GM11168 (cell line): ENCODE measurements around the gene CILP2.

ENCODE experiments used
- in situ Hi-C: fragments of 300-500 bp; cut with MboI; formaldehyde crosslinking; loops from one replicate; pipeline ENCODE4 v1.12.0; 2022; ENCODE audit warnings: low sequenced_read_pairs; ENCODE audit not compliant: unreplicated experiment

CILP2 gene

DNA sequence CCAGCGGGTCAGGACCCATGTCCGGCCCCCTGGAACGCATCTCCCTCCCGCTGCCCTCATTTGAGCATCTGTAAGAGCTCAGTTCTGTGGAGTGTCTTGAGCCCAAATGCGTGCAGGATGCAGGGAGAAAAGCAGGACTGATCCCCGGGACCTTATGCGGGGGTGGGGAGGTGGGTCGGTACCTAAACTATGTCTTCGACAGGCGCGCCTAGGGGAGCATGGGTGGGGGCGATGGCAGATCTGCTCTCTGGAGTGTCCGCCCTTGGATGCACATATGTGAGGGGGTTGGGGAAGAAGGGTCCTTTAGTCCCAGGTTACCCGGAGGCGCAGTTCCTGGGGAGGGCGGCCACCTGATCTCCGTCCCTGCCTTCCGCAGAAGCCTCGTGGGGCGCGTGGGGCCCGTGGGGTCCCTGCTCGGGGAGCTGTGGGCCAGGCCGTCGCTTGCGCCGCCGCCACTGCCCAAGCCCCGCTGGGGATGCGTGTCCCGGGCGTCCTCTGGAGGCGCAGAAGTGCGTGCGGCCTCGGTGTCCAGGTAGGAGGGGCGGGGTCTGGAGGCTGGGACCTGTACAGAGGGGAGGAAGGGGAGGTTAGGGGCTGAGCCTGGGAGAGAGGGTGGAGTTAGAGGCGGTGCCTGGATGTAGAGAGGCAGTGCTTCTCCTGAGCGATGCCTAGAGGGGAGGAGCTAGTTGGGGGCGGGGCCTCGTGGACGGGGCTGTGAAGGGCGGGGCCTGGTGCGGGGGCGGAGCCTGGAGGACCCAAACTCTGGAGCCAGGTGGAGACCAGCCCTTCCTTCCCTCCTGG is 2.9 kb downstream of the CILP2 start:
- in situ Hi-C loops = loop anchor here (25.0 kb wide), 1 partner anchor 246 kb away; no protein-coding TSS in a partner anchor

DNA sequence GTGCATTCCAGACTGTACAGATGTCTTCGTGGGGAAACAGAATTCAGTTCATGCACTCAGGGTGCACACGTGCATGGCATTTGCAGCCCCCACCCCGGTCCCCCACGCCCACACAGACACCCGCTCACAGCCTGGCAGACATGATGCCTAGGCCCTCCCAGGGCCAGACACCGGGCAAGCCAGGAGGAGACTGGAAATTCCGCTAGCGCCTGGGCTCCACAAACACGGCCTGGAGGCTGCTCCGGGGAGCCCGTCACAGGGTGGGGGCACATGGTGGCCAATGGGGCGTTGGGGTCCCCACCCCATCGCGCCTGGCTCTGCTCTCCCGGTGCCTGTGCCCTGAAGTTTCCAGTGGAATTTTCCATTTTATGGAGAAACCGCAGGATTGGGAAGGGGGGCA is 3.6 kb downstream of the CILP2 start:
- in situ Hi-C loops = loop anchor here (25.0 kb wide), 1 partner anchor 246 kb away; no protein-coding TSS in a partner anchor

DNA sequence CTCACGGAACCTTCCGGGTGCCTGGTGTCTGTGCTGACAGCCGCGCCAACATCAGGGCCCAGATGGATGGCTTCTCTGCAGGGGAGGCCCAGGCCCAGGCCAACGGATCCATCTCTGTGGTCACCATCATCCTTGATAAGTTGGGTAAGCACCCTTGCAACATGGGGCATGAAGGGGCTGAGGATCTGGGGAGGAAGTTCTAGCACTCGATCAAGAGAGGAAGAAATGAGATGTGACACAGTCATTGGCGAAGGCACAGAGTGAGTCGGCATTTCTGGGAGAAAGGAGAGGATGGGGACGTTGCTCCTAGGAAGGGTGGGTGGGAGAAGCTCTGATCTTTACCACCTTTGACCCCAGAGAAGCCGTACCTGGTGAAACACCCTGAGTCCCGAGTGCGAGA is 4.4 kb downstream of the CILP2 start:
- in situ Hi-C loops = loop anchor here (25.0 kb wide), 1 partner anchor 245 kb away; no protein-coding TSS in a partner anchor

DNA sequence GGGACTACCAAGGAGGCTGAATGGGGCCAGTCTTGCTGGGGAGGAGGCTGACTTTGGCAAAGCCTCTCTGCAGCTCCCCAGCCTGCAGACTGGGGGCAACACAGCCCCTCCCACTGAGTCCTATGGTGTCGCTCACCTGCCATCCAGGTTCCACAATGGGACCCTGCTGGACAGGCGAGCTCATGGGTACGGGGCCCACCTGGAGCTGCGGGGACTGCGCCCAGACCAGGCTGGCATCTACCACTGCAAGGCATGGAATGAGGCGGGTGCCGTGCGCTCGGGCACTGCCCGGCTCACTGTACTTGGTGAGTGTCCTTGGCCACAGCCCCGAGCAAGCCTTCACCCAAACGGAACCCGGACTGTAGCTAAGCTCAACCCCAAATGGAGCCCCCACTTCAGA is 5.0 kb downstream of the CILP2 start:
- in situ Hi-C loops = loop anchor here (25.0 kb wide), 1 partner anchor 244 kb away; no protein-coding TSS in a partner anchor

DNA sequence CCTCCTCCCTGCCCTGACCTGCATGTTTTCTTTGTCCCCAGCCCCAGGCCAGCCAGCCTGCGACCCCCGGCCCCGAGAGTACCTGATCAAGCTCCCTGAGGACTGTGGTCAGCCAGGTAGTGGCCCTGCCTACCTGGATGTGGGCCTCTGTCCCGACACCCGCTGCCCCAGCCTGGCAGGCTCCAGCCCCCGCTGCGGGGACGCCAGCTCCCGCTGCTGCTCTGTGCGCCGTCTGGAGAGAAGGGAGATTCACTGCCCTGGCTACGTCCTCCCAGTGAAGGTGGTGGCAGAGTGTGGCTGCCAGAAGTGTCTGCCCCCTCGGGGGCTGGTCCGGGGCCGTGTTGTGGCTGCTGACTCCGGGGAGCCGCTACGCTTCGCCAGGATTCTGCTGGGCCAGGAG is 5.6 kb downstream of the CILP2 start:
- in situ Hi-C loops = loop anchor here (25.0 kb wide), 1 partner anchor 244 kb away; no protein-coding TSS in a partner anchor

DNA sequence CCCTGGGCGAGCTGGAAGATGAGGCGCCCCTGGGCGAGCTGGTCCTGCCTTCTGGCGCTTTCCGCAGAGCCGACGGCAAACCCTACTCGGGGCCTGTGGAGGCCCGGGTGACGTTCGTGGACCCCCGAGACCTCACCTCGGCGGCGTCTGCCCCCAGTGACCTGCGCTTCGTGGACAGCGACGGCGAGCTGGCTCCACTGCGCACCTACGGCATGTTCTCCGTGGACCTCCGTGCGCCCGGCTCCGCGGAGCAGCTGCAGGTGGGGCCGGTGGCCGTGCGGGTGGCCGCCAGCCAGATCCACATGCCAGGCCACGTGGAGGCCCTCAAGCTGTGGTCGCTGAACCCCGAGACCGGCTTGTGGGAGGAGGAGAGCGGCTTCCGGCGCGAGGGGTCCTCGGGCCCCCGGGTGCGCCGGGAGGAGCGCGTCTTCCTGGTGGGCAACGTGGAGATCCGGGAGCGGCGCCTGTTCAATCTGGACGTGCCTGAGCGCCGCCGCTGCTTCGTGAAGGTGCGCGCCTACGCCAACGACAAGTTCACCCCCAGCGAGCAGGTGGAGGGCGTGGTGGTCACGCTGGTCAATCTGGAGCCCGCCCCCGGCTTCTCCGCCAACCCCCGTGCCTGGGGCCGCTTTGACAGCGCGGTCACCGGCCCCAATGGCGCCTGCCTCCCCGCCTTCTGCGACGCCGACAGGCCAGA is 6.3 kb downstream of the CILP2 start:
- in situ Hi-C loops = loop anchor here (25.0 kb wide), 1 partner anchor 243 kb away; no protein-coding TSS in a partner anchor

DNA sequence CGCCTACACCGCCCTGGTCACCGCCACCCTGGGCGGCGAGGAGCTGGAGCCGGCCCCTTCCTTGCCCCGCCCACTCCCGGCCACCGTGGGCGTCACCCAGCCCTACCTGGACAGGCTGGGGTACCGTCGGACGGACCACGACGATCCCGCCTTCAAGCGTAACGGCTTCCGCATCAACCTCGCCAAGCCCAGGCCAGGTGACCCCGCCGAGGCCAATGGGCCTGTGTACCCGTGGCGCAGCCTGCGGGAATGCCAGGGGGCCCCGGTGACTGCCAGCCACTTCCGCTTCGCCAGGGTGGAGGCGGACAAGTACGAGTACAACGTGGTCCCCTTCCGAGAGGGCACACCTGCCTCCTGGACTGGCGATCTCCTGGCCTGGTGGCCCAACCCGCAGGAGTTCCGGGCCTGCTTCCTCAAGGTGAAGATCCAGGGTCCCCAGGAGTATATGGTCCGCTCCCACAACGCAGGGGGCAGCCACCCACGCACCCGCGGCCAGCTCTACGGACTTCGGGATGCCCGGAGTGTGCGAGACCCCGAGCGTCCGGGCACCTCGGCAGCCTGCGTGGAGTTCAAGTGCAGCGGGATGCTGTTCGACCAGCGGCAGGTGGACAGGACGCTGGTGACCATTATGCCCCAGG is 7.0 kb downstream of the CILP2 start:
- in situ Hi-C loops = loop anchor here (25.0 kb wide), 1 partner anchor 242 kb away; no protein-coding TSS in a partner anchor

DNA sequence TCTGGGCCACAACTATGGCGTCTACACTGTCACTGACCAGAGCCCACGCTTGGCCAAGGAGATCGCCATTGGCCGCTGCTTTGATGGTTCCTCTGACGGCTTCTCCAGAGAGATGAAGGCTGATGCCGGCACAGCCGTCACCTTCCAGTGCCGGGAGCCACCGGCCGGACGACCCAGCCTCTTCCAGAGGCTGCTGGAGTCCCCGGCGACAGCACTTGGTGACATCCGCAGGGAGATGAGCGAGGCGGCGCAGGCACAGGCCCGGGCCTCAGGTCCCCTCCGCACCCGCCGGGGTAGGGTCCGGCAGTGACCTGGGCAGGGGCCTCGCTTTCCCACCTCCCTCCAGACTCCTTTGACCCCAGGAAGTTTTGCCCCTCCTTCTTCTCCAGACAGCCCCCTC is 7.6 kb downstream of the CILP2 start:
- in situ Hi-C loops = loop anchor here (25.0 kb wide), 1 partner anchor 242 kb away; no protein-coding TSS in a partner anchor

DNA sequence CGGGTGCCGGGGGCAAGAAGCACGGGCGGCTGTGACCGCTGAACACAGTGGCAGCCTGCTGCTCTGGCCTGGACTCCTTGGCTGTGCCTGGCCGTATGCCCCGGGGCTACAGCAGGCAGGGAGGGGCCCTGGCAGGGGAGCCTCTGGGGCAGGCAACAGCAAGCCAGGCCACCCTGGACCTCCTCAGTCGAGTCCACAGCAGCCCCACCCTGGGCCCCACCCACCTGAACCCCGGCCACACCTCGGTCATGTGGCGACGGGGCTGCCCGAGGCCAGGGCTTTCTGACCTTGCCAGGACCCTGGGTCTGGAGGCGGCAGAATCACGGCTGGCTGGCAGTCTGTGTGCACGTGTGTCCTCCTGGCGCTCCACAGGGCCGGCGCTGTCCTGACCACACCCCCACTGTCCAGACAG is 8.7 kb downstream of the CILP2 start:
- in situ Hi-C loops = loop anchor here (25.0 kb wide), 1 partner anchor 241 kb away; no protein-coding TSS in a partner anchor

DNA sequence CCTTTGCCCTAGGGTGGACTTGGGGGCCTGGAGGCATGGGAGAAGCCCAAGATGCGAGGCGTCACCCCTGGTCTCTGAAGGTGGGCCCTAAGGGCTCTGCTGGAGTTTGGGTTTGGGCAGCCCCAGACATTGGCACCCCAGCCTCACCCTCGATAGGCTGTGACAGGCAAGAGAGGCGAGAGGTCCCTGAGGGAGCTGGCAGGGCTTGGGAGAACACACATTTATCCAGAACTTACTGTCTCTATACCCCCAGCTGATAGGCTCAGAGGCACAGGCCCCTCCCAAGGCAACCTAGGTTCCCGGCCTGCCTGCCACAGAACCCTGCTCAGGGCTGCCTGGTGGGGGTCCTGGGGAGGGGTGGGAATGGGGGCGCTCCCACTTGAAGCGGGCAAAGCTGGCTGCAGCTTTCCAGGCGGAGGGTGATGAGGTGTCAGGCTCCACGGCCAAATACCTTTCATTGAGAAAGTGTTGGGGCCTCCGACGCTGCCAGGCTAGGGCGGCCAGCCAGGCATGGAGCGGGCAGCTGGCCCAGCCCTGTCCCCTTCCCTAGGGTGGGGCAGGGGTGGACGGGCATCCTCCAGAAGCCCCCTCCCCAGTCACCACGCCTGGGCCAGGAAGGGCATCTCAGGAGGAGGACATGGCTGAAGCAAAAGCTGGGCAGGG is 9.7 kb downstream of the CILP2 start:
- in situ Hi-C loops = loop anchor here (25.0 kb wide), 1 partner anchor 239 kb away; no protein-coding TSS in a partner anchor

DNA sequence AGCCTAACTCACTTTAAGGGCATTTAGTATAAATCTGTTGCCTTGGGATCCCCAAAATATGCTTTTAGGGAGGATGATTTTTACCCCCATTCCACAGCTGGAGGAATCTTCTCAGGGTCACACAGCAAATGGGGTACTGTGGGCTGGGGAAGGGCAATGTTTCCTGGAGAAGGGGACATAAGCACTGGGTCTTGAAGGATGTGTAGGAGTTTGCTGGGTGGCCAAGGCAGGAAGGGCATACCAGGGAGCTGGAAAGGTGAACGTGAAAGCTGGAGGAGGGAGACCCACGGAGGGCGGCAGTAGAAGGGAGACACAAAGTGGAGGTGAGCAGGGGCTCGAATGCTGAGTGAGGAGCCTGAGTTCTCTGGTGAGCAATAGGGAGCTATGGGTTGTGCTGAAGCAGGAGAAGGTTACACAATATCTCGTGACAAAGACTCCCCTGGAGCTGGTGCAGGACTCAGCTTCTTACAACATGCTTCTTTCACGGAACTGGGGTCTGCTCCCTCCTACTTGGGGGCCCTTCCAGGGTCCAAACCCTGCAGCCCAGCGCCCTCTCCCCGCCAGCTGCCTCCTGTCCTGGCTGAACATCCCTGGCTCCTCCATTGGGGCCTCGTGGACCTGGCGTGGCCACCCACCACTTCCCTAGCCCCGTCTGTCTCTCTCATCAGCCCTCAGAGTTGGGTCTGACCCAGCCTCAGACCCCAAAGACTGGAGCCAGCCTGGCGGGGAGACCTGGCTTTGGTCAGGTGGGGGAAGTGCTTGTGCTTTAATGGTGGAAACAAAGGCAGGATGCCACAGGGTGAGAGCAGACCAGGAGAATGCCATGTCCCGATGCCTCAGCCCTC is 11.1 kb downstream of the CILP2 start:
- in situ Hi-C loops = loop anchor here (25.0 kb wide), 1 partner anchor 238 kb away; no protein-coding TSS in a partner anchor

DNA sequence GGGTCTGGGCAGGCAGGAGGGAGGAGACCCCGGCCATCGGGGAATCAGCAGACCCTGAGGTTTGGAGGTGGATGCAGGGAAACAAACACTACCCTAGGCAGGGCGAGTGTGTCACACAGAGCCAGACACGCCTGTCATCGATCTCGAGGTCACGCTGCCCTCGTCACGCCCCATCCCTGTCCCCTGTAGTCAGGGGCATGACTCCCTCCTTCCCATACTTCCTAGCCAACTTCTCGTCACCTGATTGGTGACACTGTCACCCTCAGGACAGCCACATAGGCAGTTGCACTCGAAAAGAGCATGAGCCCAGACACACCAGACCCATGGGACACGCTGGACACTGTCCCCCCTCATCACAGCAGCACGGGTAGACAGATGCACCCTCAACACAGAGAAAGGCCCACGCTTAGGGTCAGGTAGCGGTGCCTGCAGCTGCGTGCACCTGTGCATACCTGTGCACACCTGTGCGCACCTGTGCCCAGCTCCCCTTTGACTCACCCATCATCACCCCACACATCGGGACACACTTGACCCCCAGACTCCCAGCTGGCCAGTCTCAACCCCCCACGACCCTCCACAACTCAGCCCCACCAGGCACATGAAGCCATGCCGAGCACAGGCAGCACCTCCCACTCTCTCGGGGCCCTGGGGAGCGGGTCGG is 11.9 kb downstream of the CILP2 start:
- in situ Hi-C loops = loop anchor here (25.0 kb wide), 1 partner anchor 237 kb away; no protein-coding TSS in a partner anchor

DNA sequence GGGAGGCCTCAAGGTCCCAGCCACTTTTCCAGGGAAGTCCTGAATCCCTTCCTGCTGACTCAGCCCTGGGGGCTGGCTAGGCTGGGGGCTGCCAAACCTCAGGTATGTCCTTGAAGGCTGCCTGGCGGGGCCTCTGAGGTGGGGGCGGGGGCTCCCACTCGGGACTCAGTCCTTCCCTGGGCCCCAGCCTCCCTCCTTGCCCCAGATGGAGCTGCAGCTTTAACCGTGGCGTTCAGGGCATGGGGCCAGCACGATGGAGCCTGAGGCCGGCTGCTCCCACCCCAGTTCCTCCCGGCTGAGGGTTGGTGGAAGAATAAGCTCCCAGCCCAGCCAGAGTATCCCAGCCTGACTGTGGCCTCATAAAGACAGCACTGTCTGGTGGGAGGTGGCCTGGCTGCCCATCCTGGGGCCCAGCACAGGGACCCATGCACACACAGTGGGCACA is 12.4 kb downstream of the CILP2 start:
- in situ Hi-C loops = no loop called here

DNA sequence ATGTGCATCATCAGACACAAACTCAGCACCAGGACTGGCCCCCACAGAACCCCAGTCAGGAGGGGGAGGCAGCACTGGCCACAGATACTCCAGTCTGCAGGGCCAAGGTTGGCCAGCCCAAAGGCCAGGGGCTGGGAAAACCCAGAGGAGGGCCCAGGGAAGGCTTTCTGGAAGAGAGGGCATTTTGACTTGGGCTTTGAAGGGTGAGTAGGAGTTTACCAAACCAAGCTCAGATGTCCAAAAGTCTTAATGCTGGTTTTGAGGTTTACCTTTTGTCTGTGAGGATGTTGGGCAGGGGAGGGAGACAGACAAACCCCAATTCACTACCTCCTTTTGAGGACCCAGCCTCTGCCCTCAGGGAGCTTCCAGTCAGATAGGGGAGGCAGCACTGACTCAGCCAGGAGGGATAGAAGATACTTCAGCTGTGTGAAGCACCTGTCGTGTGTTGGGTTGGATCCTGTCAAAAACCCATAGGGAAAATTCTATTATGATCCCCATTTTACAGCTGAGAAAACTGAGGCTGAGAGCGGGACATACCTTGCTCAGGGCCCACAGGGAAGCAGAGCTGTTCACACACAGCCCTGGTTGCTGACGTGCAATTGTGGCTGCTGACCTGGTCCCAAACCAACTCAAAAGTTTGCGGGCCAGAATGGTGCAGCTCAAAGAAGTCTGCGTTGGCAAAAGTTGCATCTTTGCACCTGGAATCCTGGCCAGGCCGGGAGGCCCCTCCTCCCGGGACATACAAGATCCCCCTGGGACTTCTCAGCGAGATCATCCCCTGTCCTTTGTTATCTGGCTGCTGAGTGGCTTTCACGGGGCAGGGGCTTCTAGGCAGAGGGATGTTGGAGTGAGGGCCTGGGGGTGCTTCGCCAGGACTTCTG is 13.1 kb downstream of the CILP2 start:
- in situ Hi-C loops = no loop called here

DNA sequence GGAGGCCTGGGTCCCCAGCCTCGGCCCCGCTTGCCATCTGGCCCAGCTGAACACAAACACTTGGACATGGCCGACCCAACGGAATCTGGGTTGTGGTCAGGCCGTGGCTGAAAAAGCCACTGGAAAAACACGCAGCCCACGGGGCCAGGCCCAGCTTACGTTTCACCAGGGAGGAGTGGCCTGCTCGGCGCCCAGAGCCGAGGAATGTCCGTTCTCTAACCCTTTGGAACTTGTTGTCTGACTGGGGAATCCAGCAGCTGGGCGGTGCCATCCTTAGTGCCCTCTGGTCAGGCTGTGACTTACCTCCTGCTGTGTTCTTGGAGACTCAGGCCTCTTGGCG is 13.8 kb downstream of the CILP2 start:
- in situ Hi-C loops = no loop called here

DNA sequence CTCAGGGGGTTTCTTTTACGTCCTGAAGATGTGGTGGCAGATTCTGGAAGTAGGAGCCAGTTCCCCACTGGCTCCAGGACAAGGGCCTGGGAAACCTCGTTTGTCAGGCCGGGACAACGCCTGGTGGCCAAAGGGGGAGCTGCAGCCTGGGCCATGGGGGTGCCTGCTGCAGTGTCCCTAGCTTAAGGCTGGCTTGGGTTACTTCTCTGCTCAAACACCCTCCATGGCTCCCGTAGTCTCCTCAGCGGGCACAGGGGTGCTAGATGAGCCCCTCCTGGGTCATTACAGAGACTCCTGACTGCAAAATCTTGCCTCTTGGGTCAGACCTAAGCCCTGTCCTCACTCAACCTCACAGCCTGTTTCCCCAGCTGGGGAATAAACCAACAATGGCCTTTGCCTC is 14.7 kb downstream of the CILP2 start:
- in situ Hi-C loops = no loop called here

DNA sequence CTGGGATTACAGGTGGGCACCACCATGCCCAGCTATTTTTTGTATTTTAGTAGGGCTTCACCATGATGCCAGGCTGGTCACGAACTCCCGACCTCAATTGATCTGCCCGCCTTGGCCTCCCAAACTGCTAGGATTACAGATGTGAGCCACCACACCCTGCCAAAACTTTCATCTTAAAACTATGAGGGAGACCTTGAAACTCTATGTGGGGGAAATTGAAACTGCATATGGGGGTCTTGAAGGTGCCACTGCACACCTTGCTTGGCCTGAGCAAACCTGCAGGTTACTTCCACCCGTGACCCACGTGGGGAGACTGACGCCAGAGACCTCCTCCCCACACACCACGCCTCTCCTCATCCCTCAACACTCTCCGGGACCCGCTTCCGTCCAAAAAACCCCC is 15.6 kb downstream of the CILP2 start:
- in situ Hi-C loops = no loop called here
